Measurements from ENCODE around the gene DLX6.

GRCh38 chr7:97006816-97007582, 1.6 kb downstream of the DLX6 start:
- no peak for TF ChIP-seq EZH2phosphoT487 (IDR thresholded peaks at IDR 0.05; ENCODE audit: low read depth)
- TF ChIP-seq CTCF (IDR thresholded peaks at IDR 0.05; ENCODE audit: low read depth, low read length) = no peak

Data from OCI-LY3 (cell line).